ENCODE data around the gene CDC42BPG. TPM values are rescaled to one million over a fixed set of nuclear protein-coding genes. Genes with fewer than 3 reads are reported as not detected.

The CDC42BPG gene
- total RNA-seq, 1 experiment from 2014 or later, result 4.1 TPM

DNA sequence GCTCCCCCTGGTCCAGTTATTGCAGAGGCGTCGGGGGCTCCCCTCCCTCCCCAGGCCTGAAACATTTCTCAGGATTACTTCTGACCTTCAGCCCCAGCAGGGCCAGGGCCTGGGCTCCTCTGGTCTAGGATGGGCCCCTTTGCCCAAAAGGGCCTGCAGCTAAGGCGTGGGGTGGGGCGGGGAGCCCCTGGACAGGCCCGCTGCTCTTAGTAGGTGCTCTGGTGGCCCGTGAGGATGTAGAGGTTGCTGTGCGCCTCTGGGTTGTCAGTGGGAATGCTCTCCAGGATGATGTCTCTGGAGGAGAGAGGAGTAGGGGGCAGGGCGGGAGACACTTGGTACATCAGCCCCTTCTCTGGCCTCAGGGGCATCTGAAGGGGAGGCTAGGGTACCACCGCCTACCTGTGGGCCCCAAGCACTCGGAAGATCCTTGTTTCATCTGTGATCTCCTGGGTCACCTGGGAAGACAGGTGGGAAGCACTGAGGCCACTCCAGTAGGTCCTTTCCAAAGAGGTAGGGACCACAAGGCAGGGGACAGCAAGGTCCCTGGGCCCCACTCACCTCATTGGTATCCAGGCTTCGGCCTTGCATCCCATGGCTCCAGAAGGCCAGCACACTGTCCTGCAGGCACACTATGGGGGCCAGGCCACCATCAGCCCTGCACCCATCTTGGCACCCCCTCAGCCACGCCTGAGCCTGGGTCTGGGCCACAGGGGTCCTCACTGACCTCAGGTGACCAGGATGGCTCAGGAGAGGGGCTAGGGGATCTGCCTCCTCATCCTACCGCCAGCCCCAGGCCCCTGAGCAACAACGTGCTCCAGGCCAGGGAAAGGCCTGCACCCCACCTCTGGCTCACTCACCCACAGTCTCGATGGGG is 54.9 kb downstream of the CDC42BPG start:
- DNase-seq (ENCODE audit: low spot score), result no peak

- no peak for DNase-seq (ENCODE audit: low spot score)
Observed at GRCh38 chr11:64788321-64789215, 55.9 kb downstream of the CDC42BPG start.

- peak; percentile 51 for DNase-seq (ENCODE audit: low spot score)
Observed at GRCh38 chr11:64787526-64788320, 56.7 kb downstream of the CDC42BPG start.

- DNase-seq (ENCODE audit: low spot score), result no peak
Observed at GRCh38 chr11:64786308-64786707, 58.1 kb downstream of the CDC42BPG start.

DNA sequence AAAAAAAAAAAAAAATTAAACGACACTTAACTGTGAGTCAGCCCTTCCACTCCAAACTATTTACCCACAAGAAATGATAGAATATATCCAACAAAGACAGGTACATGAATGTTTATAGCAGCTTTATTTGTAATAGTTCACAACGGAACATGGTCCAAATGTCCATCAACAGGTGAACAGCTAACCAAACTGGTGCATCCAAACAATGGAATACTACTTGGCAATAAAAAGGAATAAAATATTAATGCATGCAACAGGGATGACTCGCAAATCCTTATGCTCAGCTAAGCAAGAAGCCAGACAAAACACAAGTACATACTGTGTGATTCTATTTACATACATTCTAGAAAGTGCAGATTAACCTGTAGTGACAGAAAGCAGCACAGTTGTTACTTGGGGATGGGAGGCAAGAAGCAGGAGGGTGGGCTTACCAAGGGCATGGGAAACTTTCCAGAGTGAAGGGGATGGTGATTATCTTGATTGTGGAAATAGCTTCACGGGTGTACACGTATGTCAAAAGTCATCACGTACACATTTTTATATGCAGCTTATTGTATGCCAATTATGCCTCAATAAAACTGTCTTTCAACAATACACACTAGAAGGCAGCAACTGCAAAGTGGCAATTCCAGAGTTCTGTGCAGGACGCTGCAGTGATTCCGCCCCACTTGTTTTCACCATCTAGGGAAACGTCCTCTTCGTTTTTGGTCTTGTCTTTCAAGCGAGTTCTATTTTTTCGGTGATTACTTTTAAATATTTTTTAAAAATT is 59.5 kb downstream of the CDC42BPG start:
- no peak for DNase-seq (ENCODE audit: low spot score)

DNA sequence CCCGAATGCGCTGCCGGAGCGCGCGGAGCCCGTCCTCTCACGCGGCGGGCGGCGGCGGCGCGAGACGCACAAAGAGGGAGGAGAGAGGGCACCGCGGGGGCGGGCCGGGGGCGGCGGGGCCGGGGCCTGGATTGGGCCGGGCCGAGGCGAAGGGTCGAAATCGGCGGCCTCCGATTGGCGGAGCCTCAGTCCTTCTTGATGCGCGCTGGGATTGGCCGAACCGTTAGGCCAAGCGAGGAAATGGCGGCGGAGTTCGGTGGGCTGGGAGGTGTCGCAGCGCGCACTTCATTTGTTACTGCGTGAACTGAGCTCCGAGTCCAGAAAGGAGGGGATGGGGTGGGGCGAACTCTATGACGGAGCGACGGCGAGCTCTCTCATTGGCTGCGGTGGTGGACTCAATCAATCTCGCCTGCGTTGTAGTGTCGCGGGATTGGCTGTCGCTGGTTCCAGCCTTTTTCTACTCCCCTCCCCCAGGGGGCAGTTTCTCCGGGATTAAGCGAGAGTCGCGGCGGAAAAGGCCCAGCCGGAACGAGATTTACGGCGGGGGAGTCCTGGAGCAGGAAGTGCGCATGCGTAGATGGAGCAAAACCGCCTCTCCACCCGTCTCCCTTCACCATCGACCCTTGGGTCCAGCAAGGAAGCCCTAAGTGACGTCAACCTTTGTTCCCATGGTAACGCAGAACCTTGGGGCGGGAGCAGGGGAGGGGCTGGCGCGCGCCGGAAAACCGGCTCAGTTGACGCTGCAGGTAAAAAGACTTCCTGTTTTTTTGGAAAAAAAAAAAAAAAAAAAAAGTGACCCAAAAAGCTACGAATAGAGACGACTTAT is 65.8 kb downstream of the CDC42BPG start, which contains the start of gene SF1:
Gene SF1 (minus strand): TSS at position 70 of the 826 bp plus-strand sequence. CDS start 150 bp downstream, outside the sequence.
- DNase-seq (ENCODE audit: low spot score), result peak; percentile 99

DNA sequence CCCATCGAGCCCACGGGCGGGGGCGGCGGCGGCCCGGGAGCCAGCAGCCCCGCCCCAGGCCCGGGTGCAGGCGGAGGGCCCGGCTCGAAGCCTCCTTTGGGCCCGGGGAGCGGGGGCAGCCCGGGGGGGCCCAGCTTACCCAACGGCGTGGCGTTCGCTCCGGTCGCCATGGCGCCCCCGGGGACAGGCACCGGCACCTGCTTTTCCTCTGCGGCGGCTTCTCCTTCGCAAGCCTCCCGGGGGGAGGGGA is 66.3 kb downstream of the CDC42BPG start:
- DNase-seq (ENCODE audit: low spot score), result no peak

- DNase-seq (ENCODE audit: low spot score), result peak; percentile 60
Observed at GRCh38 chr11:64777449-64778222, 66.8 kb downstream of the CDC42BPG start.

GRCh38 chr11:64776875-64777274 is 67.6 kb downstream of the CDC42BPG start:
- no peak for DNase-seq (ENCODE audit: low spot score)

DNA sequence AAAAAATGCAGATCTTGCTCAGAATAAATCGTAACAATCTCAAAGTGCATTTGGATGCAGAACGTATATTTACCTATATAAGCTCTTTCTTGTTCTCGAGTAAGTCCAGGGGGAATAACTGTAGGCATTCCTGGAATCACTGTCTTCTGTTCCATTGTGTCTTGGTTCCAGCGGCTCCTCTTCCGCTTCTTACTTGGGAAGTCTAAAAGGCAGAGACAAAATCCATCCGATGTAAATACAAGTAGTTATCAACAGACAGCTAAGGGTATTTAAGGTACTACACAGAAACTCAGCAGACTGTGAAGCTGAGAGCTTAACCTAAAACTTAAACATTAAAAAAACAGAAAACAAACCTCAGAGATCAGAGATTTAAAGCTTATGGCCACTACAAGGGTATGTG is 68.0 kb downstream of the CDC42BPG start:
- DNase-seq (ENCODE audit: low spot score), result no peak

DNA sequence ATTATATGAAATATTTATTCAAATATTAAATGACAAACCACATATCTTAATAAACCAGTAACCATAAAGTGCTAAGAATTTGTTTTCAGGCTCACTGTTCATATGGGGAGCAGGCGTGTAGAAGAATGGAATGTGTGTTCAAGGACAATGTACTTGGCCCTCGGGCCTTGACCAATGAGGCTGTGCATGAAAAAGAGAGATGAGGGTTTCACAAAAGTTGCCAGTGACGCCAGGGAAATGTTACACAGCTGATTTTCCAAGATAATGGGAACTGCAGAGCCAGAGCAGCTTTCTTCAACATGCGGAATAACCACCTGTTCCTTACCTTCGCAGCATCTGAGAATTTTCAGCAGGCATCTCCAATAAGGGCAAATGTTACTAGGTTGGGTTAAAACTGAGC is 70.3 kb downstream of the CDC42BPG start:
- DNase-seq (ENCODE audit: low spot score), result no peak

Other genes with a start within 250 kb of the CDC42BPG start
- 0.05 and 0.14 TPM in 2 replicates for gene NRXN2, start 121.5 kb downstream of the CDC42BPG start, total RNA-seq (2014; rRNA removed; shearing (Covaris generic))
- 0.07 and 2.1 TPM in 2 replicates for gene RASGRP2, start 100.5 kb downstream of the CDC42BPG start, total RNA-seq (2014; rRNA removed; shearing (Covaris generic))
- gene PYGM, start 84.7 kb downstream of the CDC42BPG start, total RNA-seq (2014; rRNA removed; shearing (Covaris generic)), result 0.12 TPM in 1 of 2 replicates, not detected in the other
- gene SF1, start 66.1 kb downstream of the CDC42BPG start, total RNA-seq (2014; rRNA removed; shearing (Covaris generic)), result 61.8 and 149 TPM in 2 replicates
- gene MAP4K2, start 41.4 kb downstream of the CDC42BPG start, total RNA-seq (2014; rRNA removed; shearing (Covaris generic)), result 30.8 and 40.5 TPM in 2 replicates
- gene MEN1, start 34.1 kb downstream of the CDC42BPG start, total RNA-seq (2014; rRNA removed; shearing (Covaris generic)), result 14.3 and 15.0 TPM in 2 replicates
- gene EHD1, start 34.0 kb upstream of the CDC42BPG start, total RNA-seq (2014; rRNA removed; shearing (Covaris generic)), result 81.4 and 117 TPM in 2 replicates
- gene ATG2A, start 72.6 kb upstream of the CDC42BPG start, total RNA-seq (2014; rRNA removed; shearing (Covaris generic)), result 10.7 and 15.1 TPM in 2 replicates
- gene PPP2R5B, start 80.0 kb upstream of the CDC42BPG start, total RNA-seq (2014; rRNA removed; shearing (Covaris generic)), result 18.4 and 19.6 TPM in 2 replicates
- gene GPHA2, start 91.2 kb upstream of the CDC42BPG start, total RNA-seq (2014; rRNA removed; shearing (Covaris generic)), result not detected in 2 replicates
- gene MAJIN, start 127.5 kb upstream of the CDC42BPG start, total RNA-seq (2014; rRNA removed; shearing (Covaris generic)), result not detected in 2 replicates
- gene BATF2, start 152.3 kb upstream of the CDC42BPG start, total RNA-seq (2014; rRNA removed; shearing (Covaris generic)), result 0.50 and 0.59 TPM in 2 replicates
- gene ARL2, start 169.5 kb upstream of the CDC42BPG start, total RNA-seq (2014; rRNA removed; shearing (Covaris generic)), result 170 and 196 TPM in 2 replicates
- gene SNX15, start 182.8 kb upstream of the CDC42BPG start, total RNA-seq (2014; rRNA removed; shearing (Covaris generic)), result 13.4 and 31.2 TPM in 2 replicates
- gene SAC3D1, start 196.6 kb upstream of the CDC42BPG start, total RNA-seq (2014; rRNA removed; shearing (Covaris generic)), result 44.0 and 52.3 TPM in 2 replicates
- gene NAALADL1, start 213.9 kb upstream of the CDC42BPG start, total RNA-seq (2014; rRNA removed; shearing (Covaris generic)), result not detected in 2 replicates
- gene CDCA5, start 239.4 kb upstream of the CDC42BPG start, total RNA-seq (2014; rRNA removed; shearing (Covaris generic)), result 40.0 and 49.5 TPM in 2 replicates
- gene ZFPL1, start 239.6 kb upstream of the CDC42BPG start, total RNA-seq (2014; rRNA removed; shearing (Covaris generic)), result 41.4 and 65.5 TPM in 2 replicates

All from A172 (cell line).